Measurements from ENCODE around the gene SHLD2.
"Not testable (repeated sequence)": the region's sequence is repeated elsewhere in the genome, so short reads cannot be mapped to it uniquely, and the experiment has no call there.

SHLD2 gene

GRCh38 chr10:87094373-87095235, at the start of gene SHLD2, which contains the start of gene GLUD1:
SHLD2 (plus strand) TSS chr10:87095206; CDS start chr10:87151355, 56,149 bp downstream.
GLUD1 (minus strand) TSS chr10:87094843; CDS start chr10:87094769, 74 bp downstream.
- peak; percentile 54 for DNase-seq

GRCh38 chr10:87045434-87045938, 49.5 kb upstream of the SHLD2 start:
- DNase-seq, result no peak

- DNase-seq, result no peak
Observed at GRCh38 chr10:87053111-87053510, 41.9 kb upstream of the SHLD2 start.

GRCh38 chr10:87053577-87054181, 41.3 kb upstream of the SHLD2 start:
- no peak for DNase-seq

GRCh38 chr10:87054373-87055295, 40.4 kb upstream of the SHLD2 start:
- DNase-seq, result no peak

GRCh38 chr10:87058171-87058570, 36.8 kb upstream of the SHLD2 start:
- no peak for DNase-seq

GRCh38 chr10:87059401-87059800, 35.6 kb upstream of the SHLD2 start:
- DNase-seq, result no peak

- DNase-seq, result no peak
Observed at GRCh38 chr10:87060280-87060928, 34.6 kb upstream of the SHLD2 start.

- no peak for DNase-seq
Observed at GRCh38 chr10:87064651-87065050, 30.4 kb upstream of the SHLD2 start.

- no peak for DNase-seq
Observed at GRCh38 chr10:87066178-87066577, 28.8 kb upstream of the SHLD2 start.

- DNase-seq, result no peak
Observed at GRCh38 chr10:87066865-87067264, 28.1 kb upstream of the SHLD2 start.

GRCh38 chr10:87068281-87068680, 26.7 kb upstream of the SHLD2 start:
- DNase-seq, result no peak

GRCh38 chr10:87072449-87072848, 22.6 kb upstream of the SHLD2 start:
- DNase-seq, result no peak

- not testable (repeated sequence) for DNase-seq
Observed at GRCh38 chr10:87076421-87076820, 18.6 kb upstream of the SHLD2 start.

GRCh38 chr10:87079106-87079836, 15.7 kb upstream of the SHLD2 start:
- DNase-seq, result no peak

- DNase-seq, result not testable (repeated sequence)
Observed at GRCh38 chr10:87080621-87081020, 14.4 kb upstream of the SHLD2 start.

- not testable (repeated sequence) for DNase-seq
Observed at GRCh38 chr10:87081574-87081973, 13.4 kb upstream of the SHLD2 start.

- DNase-seq, result not testable (repeated sequence)
Observed at GRCh38 chr10:87082219-87082618, 12.8 kb upstream of the SHLD2 start.

GRCh38 chr10:87083576-87084290, 11.3 kb upstream of the SHLD2 start:
- not testable (repeated sequence) for DNase-seq

GRCh38 chr10:87084291-87084782, 10.7 kb upstream of the SHLD2 start:
- not testable (repeated sequence) for DNase-seq

GRCh38 chr10:87085537-87085936, 9.5 kb upstream of the SHLD2 start:
- no peak for DNase-seq

Data from NCI-H2029 (cell line).